ENCODE data around the gene CUBN.

The CUBN gene

GRCh38 chr10:16891375-16892313 is 238.0 kb downstream of the CUBN start:
- no peak overlapping the region for H3K27ac ChIP-seq
- peak; percentile 43; the same call in 1 of the 2 replicates for TF ChIP-seq CTCF (IDR thresholded peaks at IDR 0.05)
- no peak for TF ChIP-seq ZFX (IDR thresholded peaks at IDR 0.05; ENCODE audit: borderline replicate concordance)

GRCh38 chr10:16890691-16891090 is 238.9 kb downstream of the CUBN start:
- TF ChIP-seq ZFX (IDR thresholded peaks at IDR 0.05; ENCODE audit: borderline replicate concordance) (no peak), CTCF (IDR thresholded peaks at IDR 0.05) (no peak)
- H3K27ac ChIP-seq = no peak overlapping the region

GRCh38 chr10:16887565-16887964 is 242.0 kb downstream of the CUBN start:
- H3K27ac ChIP-seq = no peak overlapping the region
- TF ChIP-seq CTCF (IDR thresholded peaks at IDR 0.05) = no peak
- TF ChIP-seq ZFX (IDR thresholded peaks at IDR 0.05; ENCODE audit: borderline replicate concordance) = no peak

GRCh38 chr10:16886031-16886430 is 243.6 kb downstream of the CUBN start:
- TF ChIP-seq CTCF (IDR thresholded peaks at IDR 0.05) (no peak), ZFX (IDR thresholded peaks at IDR 0.05; ENCODE audit: borderline replicate concordance) (no peak)
- H3K27ac ChIP-seq = no peak overlapping the region

GRCh38 chr10:16884497-16884896 is 245.1 kb downstream of the CUBN start:
- no peak overlapping the region for H3K27ac ChIP-seq
- TF ChIP-seq CTCF (IDR thresholded peaks at IDR 0.05) (no peak), ZFX (IDR thresholded peaks at IDR 0.05; ENCODE audit: borderline replicate concordance) (no peak)

- no peak overlapping the region for H3K27ac ChIP-seq
- TF ChIP-seq CTCF (IDR thresholded peaks at IDR 0.05) = no peak
- TF ChIP-seq ZFX (IDR thresholded peaks at IDR 0.05; ENCODE audit: borderline replicate concordance) = no peak
Observed at GRCh38 chr10:16883084-16883483, 246.5 kb downstream of the CUBN start.

GRCh38 chr10:16870331-16870730 is 259.3 kb downstream of the CUBN start:
- TF ChIP-seq CTCF (IDR thresholded peaks at IDR 0.05) = no peak
- TF ChIP-seq ZFX (IDR thresholded peaks at IDR 0.05; ENCODE audit: borderline replicate concordance) = no peak
- no peak overlapping the region for H3K27ac ChIP-seq

All from 22Rv1 (cell line).